ENCODE measurements around the gene LPCAT1. TPM values are rescaled to one million over a fixed set of nuclear protein-coding genes. Genes with fewer than 3 reads are reported as not detected.
"Not testable (repeated sequence)": the region's sequence is repeated elsewhere in the genome, so short reads cannot be mapped to it uniquely, and the experiment has no call there.

The LPCAT1 gene
- total RNA-seq, 6 experiments from 2014 or later, result 37.5 to 53.5 (median 44.1) TPM

DNA sequence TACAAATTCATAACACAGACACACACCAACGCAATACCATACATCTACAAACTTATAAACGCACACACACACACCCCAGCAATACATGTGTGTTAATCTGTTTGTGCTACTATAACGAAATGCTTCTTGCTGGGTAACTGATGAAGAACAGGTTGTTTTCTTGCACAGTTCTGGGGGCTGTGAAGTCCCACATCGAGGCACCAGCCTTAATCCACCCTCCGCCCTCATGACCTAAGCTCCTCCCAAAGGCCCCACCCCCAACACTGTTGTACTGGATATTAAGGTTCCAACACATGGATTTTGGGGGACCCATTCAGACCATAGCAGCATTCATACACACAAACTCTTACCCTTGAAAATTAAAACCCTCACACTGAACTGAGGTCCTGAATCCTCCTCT is 38.8 kb upstream of the LPCAT1 start:
- H3K4me1 Mint-ChIP-seq (ENCODE audit: low read depth), result peaks cover 22% of the 10 kb centered on the region
- no peak overlapping the region for H3K4me3 Mint-ChIP-seq
- H3K27ac Mint-ChIP-seq, result no peak overlapping the region

GRCh38 chr5:1561402-1561929 is 37.7 kb upstream of the LPCAT1 start:
- H3K4me1 Mint-ChIP-seq (ENCODE audit: low read depth), result peaks cover 15% of the 10 kb centered on the region
- H3K27ac Mint-ChIP-seq, result no peak overlapping the region
- TF ChIP-seq, protein P1, sequence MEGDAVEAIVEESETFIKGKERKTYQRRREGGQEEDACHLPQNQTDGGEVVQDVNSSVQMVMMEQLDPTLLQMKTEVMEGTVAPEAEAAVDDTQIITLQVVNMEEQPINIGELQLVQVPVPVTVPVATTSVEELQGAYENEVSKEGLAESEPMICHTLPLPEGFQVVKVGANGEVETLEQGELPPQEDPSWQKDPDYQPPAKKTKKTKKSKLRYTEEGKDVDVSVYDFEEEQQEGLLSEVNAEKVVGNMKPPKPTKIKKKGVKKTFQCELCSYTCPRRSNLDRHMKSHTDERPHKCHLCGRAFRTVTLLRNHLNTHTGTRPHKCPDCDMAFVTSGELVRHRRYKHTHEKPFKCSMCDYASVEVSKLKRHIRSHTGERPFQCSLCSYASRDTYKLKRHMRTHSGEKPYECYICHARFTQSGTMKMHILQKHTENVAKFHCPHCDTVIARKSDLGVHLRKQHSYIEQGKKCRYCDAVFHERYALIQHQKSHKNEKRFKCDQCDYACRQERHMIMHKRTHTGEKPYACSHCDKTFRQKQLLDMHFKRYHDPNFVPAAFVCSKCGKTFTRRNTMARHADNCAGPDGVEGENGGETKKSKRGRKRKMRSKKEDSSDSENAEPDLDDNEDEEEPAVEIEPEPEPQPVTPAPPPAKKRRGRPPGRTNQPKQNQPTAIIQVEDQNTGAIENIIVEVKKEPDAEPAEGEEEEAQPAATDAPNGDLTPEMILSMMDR (IDR thresholded peaks at IDR 0.05), result no peak
- no peak overlapping the region for H3K4me3 Mint-ChIP-seq
- H3K9me3 Mint-ChIP-seq, result no peaks in the 10 kb centered on the region
- H3K36me3 Mint-ChIP-seq (ENCODE audit: low read depth), result no peaks in the 10 kb centered on the region
- no peak for DNase-seq
- peaks cover 15% of the 10 kb centered on the region for H3K27me3 Mint-ChIP-seq (ENCODE audit: insufficient read depth)

More for the DNA sequence above, 38.8 kb upstream of the LPCAT1 start:
- Mint-ChIP-seq H3K27me3 (ENCODE audit: insufficient read depth) (peaks cover 15% of the 10 kb centered on the region), H3K9me3 (no peaks in the 10 kb centered on the region), H3K36me3 (ENCODE audit: low read depth) (no peaks in the 10 kb centered on the region)
- DNase-seq, result no peak
- TF ChIP-seq, protein P1 (IDR thresholded peaks at IDR 0.05), result no peak

DNA sequence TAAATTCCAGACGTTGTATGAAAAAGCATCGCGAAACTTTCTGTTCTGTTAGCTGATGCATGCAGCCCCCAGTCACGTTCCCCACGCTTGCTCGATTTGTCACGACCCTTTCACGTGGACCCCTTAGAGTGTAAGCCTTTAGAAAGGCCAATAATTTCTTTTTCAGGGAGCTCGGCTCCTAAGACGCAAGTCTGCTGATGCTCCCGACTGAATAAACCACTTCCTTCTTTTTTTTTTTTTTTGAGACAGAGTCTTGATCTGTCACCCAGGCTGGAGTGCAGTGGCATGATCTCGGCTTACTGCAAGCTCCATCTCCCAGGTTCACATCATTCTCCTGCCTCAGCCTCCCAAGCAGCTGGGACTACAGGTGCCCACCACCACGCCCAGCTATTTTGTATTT is 36.7 kb upstream of the LPCAT1 start:
- peaks cover 20% of the 10 kb centered on the region for H3K27me3 Mint-ChIP-seq (ENCODE audit: insufficient read depth)
- peaks cover 18% of the 10 kb centered on the region for H3K4me1 Mint-ChIP-seq (ENCODE audit: low read depth)
- H3K27ac Mint-ChIP-seq; H3K9me3 Mint-ChIP-seq; DNase-seq; H3K4me3 Mint-ChIP-seq; H3K36me3 Mint-ChIP-seq (ENCODE audit: low read depth): not testable (repeated sequence)

- no peak for DNase-seq
- Mint-ChIP-seq H3K4me3 (no peak overlapping the region), H3K9me3 (no peaks in the 10 kb centered on the region), H3K27me3 (ENCODE audit: insufficient read depth) (peaks cover 29% of the 10 kb centered on the region), H3K36me3 (ENCODE audit: low read depth) (no peaks in the 10 kb centered on the region), H3K4me1 (ENCODE audit: low read depth) (peaks cover 20% of the 10 kb centered on the region), H3K27ac (no peak overlapping the region)
- TF ChIP-seq, protein P1 (IDR thresholded peaks at IDR 0.05), result no peak
These were observed 35.2 kb upstream of the LPCAT1 start for GRCh38 chr5:1558944-1559343.

- Mint-ChIP-seq H3K4me3 (no peak overlapping the region), H3K4me1 (ENCODE audit: low read depth) (peaks cover 13% of the 10 kb centered on the region), H3K9me3 (no peaks in the 10 kb centered on the region), H3K27ac (no peak overlapping the region), H3K27me3 (ENCODE audit: insufficient read depth) (peaks cover 41% of the 10 kb centered on the region), H3K36me3 (ENCODE audit: low read depth) (no peaks in the 10 kb centered on the region)
- DNase-seq, result no peak
- TF ChIP-seq, protein P1 (IDR thresholded peaks at IDR 0.05), result no peak
These were observed 33.5 kb upstream of the LPCAT1 start for GRCh38 chr5:1557114-1557873.
